D721Med (cell line): ENCODE data around the gene UBA3.

ENCODE experiments used
- DNase-seq: peaks from one replicate; pipeline ENCODE4 v3.0.0; 2011; ENCODE audit warnings: low spot score; ENCODE audit not compliant: insufficient read length
- FAIRE-seq: peaks from 2 replicates; lab custom pipeline; 2011; peaks lifted over from hg19 to GRCh38; lab: Jason Lieb, UNC
- CTCF ChIP-seq: IDR thresholded peaks from 2 replicates; pipeline ENCODE4 v1.5.1; 2012; ENCODE audit warnings: mild to moderate bottlenecking, control low read depth; ENCODE audit not compliant: insufficient read depth; ENCODE audit errors: missing control alignments

Gene UBA3

GRCh38 chr3:69115731-69116130 lies 35.6 kb upstream of the UBA3 start:
- TF ChIP-seq CTCF: no peak
- FAIRE-seq (no peak), DNase-seq (no peak)

- no peak for DNase-seq
- TF ChIP-seq CTCF: no peak
- no peak for FAIRE-seq
Measured at GRCh38 chr3:69113536-69113935, 33.4 kb upstream of the UBA3 start.

GRCh38 chr3:69110941-69111546 lies 30.9 kb upstream of the UBA3 start:
- no peak for TF ChIP-seq CTCF
- FAIRE-seq (no peak), DNase-seq (no peak)

GRCh38 chr3:69108811-69109210 lies 28.6 kb upstream of the UBA3 start:
- DNase-seq: no peak

GRCh38 chr3:69107841-69108240 lies 27.7 kb upstream of the UBA3 start:
- no peak for TF ChIP-seq CTCF
- FAIRE-seq (peak; percentile 93), DNase-seq (no peak)

More at GRCh38 chr3:69108811-69109210, 28.6 kb upstream of the UBA3 start:
- TF ChIP-seq CTCF: no peak
- no peak for FAIRE-seq

GRCh38 chr3:69105320-69105719 lies 25.2 kb upstream of the UBA3 start:
- DNase-seq: no peak
- TF ChIP-seq CTCF: no peak
- peak; percentile 32 for FAIRE-seq

GRCh38 chr3:69104586-69104985 lies 24.4 kb upstream of the UBA3 start:
- TF ChIP-seq CTCF: no peak
- no peak for FAIRE-seq
- no peak for DNase-seq
